Measurements from ENCODE around the gene NFE2L1.

Gene NFE2L1

DNA sequence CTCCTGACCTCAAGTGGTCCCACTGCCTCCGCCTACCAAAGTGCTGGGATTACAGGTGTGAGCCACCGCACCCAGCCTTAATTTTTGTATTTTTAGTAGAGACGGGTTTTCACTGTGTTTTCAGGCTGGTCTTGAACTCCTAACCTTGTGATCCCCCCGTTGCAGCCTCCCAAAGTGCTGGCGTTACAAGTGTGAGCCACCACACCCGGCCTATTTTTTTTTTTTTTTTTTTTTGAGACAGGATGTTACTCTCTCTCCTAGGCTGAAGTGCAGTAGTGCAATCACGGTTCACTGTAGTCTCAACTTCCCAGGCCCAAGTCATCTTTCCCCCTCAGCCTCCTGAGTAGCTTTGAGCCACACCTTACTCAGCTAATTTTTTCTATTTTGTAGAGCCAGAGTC lies 56.3 kb downstream of the NFE2L1 start:
- in situ Hi-C loops (cut with MboI; ENCODE audit: low sequenced_read_pairs): no loop called here

DNA sequence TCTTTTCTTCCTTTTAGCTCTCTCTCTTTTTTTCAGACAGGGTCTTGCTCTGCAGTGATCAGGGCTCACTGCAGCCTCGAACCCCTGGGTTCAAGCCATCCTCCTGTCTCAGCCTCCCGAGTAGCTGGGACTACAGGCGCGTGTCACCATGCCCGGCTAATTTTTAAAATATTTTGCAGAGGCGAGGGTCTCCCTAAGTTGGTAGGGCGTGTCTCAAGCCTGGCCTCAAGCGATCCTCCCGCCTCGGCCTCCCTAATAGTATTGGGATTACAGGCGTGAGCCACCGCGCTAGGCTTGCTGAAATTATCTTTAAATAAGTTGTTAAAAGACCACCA lies 58.6 kb downstream of the NFE2L1 start:
- in situ Hi-C loops (cut with MboI; ENCODE audit: low sequenced_read_pairs): no loop called here

DNA sequence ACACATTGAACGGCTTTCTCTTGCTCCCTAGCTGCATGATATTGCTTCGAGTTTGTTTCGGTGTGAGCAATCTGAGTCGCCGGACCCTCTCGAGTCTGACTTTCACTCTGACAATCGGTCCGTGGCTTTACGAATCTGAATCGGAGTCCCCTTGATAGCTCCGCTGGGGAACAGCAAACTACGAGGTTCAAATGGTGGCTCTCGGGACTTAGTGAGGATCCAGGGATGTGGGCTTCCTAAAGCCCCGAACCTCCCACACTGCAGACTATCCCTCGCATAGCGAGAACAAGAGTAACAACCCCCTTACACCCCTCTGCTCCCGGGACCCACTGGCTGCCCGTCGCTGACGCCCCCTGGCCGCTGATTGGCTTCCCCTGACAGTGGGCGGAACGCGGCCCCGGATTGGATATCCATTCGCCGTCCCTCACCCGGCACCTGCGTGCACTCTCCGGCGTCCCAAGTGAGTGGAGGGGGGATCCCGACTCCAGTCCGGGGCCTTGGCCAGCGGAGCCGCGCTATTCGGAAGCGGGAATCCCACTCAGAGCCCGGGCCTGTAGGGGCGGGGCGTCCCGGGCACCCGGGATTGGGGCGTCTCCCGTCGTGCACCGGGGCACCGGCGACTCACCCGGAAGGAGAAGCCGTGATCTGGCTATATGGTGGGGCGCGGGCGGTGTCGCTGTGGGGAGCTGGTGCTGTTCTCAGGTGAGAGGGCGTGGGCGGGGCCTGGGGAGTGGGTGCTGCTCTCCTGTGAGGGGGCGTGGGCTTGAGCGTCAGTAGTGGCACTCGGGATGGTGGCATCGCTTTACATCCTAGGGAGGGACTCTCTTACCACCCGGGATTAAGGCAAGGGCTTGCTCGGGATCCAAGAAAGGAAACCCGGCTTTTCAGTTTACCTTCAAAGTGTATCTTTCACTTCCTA lies 59.2 kb downstream of the NFE2L1 start, which contains the start of gene SNX11:
Gene SNX11 (plus strand): TSS at position 630 of the 919 bp plus-strand sequence. CDS start 4,278 bp downstream, outside the sequence.
- in situ Hi-C loops (cut with MboI; ENCODE audit: low sequenced_read_pairs): no loop called here

DNA sequence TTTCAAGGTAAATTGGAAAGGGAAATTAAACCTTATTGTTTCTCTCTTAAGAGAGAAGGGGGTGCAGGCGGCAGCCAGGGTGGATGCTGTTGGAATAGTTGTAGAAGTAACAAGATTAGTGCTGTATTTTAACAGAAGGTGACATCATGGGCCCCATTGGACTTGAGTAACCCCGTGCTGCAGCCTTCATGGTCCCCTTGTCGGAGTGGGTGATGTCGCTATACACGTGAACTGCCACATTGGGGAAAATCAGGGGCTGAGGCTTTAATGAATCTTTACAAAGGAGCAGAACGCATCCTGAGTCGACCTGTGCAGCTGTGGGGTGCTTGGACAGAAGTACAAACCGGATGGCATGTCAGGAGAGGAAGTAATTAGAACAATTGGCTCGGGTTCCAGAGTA lies 62.6 kb downstream of the NFE2L1 start:
- in situ Hi-C loops (cut with MboI; ENCODE audit: low sequenced_read_pairs): no loop called here
